ENCODE results near the gene CD79A.

CD79A gene

DNA sequence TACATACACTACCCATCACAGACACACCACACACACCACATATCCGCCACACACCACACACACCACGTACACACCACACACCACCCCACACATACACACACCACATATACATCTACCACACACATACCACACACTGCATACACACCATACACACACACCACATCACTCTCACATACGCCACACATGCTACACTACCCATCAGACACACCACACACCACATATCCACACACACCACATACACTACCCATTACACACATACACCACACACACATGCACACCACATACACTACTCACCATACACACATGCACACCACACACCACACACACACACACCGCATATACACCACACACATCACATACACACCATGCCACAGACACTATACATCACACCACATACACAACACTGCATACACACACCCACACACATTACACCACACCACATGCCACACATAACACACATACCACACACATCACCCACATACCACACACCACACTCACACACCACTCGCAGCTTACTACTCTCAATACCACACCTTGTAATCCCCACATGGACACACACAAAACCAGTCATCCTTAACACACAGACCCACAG, 41.7 kb downstream of the CD79A start:
- no peak for DNase-seq (ENCODE audit: low read depth in 2 of 2)

DNA sequence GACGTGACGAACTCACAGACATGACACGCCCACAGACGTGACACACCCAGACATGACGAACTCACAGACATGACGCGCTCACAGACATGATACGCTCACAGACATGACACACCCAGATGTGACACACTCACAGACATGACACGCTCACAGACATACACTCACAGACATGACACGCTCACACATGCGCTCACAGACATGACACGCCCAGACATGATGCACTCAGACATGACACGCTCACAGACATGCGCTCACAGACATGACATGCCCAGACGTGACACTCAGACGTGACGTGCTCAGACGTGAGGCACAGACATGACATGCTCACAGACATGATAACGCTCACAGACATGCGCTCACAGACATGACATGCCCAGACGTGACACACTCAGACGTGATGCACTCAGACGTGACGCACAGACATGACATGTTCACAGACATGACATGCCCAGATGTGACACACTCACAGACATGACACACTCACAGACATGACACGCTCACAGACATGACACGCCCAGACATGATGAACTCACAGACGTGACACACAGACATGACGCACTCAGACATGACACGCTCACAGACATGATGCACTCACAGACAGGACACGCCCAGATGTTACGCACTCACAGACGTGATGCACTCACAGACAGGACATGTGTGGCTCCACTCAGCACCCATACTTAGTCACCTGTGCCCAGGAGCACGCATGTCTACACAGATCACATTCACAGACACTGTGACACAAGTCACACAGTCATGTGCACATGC, 43.1 kb downstream of the CD79A start:
- no peak for DNase-seq (ENCODE audit: low read depth in 2 of 2)

DNA sequence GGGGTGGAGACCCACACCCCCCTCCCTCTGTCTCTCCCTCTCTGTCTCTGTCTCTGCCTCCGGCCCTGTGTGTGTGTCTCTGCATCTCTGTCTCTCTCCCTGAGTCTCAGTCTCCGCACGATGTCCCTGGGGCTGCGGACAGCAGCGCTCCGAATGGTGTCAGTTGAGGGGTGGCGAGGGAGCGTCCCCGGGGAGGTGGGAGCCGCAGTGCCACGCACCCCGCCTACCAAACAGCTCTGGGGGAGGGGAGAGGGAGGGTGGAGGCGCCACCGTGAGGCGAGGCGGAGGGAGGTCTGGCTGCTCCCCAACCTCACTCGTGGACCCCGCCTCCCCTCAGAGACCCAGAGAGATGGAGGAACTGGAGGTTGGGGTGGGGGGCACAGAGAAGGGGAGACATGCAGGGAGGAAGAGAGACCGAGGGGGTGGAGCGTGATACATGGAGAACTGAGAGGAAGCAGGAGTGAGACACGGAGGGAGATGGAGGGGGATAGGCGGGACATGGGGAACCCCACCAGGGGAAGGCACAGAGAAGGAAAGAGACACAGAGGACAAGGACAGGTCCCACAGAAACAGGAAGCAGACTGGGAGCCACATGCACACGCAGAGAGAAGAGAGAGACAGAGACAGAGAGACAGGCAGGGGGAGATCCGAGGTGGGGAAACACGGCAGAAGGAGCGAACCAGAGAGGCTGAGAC, 44.0 kb downstream of the CD79A start:
- no peak for DNase-seq (ENCODE audit: low read depth in 2 of 2)

DNA sequence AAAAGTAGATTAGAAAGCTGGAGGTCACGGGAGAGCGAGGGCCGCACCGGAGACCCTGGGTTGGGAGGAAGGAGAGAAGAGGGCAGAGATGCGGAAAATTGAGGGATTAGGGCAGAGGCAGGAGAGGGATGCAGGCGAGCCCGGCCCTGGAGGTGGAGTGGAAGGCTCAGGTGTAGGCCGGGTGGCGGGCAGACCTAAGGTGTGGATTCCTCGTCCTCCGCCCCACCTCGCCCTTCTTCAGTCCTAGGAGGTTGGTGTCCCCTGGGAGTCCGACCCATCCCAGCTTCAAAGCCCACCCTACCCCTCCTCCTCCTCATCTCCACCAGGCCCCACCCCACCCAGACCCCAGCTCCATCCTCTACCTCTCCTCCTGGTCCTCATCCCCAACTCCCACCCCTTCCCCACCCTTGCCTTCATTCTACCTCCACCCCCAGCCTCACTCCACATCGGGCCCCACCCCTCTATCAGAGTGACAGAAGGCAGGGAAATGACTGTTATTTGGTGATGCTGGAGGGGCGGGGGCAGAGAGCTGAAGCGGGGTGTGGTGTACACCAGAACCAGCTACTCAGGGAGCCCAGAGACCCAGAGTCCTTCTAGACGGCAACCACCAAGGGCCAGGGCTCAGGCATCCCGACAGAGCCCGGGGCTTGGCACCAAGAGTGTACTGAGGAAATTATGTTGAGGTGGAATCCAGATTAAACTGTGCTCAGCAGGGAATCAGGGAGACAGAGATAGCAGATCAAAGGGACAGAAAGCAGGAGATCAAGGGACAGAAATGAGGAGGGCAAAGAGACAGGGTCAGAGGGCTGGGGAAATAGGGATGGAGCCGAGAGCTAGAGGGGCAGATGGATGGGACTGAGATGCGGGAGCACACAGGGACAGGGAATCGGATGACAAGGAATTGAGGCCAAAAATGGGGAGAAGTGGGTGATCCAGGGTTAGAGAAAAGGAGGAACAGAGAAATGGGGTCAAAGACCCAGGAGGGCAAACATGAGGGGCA, 44.8 kb downstream of the CD79A start:
- DNase-seq (ENCODE audit: low read depth in 2 of 2) = no peak

DNA sequence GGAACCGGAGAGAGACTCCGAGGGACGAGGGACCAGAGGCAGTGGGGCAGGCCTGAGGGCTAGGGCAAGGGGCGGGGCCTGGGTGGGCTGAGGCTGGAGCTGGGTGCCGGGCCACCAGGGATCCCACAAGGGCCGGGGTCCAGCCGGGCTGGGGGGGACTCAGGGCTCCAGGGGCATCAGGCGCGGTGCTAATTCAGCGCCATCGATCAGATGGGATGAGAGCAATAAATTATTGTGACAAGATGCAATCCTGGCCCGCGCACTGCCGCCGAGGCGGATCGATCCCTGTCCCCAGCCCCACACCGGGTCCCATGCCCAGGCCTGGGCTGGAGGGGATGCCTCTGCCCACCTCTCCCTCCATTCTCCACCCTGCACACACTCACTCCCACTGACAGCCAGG, 45.5 kb downstream of the CD79A start:
- no peak for DNase-seq (ENCODE audit: low read depth in 2 of 2)

DNA sequence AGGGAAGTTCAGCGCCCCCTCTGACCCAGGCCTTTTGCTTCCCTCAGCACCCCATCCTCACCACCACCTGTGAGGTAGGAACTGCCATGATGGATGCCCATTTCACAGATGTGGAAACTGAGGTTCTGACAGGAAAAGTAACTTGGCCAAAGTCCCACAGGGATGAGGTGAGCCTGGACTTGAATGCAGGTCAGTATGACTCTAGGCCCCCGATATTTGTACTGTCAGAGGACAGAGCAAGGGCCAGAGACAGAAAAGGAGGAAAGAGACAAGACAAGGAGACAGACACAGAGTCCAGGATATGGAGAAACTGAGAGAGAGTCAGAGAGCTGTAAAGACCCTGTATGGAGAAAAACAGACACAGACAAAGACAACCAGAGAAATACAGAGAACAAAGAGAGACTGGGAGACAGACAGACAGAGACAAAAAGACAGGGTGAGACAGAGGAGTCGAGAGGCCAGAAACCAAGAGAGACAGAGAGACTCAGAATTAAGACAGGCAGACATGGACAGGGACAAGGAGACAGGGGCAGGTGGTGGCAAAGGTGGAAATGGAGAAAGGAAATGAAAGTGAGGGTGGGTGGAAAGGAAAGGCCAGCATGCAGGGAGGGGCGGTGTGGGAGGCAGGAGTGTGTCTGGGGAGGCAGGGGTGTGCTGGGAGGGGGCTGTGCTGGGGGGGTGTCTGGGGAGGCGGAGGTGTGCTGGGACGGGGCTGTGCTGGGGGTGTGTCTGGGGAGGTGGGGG, 46.1 kb downstream of the CD79A start:
- DNase-seq (ENCODE audit: low read depth in 2 of 2) = no peak

DNA sequence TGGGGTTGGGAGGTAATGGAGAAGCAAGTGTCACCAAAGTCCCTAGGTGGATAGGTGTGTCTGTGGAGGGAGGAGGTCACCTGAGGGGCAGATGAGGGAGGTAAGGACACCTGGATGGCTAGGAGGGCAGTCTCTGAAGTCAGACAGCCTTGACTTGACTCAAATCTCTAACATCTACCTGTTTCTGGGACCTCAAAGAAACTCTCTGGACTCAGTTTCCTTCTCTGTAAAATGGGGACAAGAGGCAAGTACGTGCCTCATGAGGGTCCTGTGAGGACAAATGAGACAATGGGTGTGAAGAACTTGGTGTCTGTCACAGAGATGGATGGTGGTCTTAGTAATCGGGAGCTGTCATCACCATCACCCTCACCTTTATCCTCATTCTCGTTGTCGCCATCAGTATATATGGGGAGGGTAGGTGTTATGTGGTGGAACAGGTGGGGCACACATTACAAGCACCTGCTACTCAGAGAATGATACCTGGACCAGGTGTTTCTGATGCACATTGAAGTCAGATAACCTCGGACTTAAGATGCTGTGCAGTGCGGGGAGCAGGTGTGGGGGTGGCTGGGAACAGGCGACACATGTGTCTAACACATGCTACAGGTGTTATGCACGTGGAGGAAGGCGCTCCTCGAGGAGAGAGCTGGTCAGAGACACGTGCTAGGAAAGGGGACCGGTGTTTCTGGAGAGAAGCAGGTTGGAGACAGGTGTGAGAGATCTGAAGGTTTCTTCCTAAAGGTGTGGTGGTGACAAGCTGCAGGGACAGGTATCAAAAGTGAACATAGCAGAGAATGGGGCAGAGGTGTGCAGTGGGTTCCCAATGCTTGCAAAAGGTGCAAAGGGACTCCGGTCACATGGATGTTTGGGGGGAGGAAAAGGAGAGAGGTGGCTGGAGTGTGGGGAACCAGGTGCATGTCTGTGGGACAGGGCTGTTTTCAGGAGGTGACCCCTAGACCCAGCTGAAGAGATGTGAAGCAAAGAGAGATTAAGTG, 47.4 kb downstream of the CD79A start:
- DNase-seq (ENCODE audit: low read depth in 2 of 2) = no peak

DNA sequence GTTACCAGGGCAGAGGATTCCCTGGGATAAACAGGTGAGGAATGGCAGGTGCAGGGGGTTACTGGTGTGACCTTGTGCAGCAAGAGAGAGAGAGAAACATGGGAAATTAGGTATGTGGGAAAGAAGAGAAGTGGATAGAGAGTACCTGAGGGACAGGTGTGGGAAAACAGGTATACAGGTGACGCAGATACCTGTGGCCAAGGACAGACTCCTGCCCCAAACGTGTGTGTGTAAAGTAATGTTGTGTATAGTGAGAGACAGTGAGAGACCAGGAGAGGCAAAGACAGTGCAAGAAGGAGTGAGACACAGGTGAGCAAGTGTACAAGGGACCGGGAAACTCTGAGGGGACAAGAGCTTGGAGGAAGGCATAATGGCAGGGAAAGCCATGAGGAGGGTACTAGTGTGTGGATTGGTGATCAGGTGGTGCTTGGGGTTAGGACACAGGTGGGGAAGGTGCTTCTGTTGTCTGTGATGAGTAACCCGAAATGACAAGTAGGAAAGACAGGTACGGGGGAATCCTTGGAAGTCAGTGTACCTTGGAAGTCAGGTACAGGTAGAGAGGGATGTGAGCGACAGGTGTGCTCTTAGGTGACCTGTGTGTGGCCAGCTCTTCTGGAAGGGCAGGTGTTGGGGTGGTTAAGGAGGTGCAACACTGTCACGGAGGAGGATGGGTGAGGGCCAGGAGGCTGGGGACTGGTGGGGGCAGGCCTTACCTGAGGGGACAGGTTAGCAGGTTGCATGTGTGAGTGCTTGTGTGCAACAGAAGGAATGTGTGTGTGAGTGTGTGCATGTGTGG, 48.3 kb downstream of the CD79A start:
- DNase-seq (ENCODE audit: low read depth in 2 of 2) = no peak

DNA sequence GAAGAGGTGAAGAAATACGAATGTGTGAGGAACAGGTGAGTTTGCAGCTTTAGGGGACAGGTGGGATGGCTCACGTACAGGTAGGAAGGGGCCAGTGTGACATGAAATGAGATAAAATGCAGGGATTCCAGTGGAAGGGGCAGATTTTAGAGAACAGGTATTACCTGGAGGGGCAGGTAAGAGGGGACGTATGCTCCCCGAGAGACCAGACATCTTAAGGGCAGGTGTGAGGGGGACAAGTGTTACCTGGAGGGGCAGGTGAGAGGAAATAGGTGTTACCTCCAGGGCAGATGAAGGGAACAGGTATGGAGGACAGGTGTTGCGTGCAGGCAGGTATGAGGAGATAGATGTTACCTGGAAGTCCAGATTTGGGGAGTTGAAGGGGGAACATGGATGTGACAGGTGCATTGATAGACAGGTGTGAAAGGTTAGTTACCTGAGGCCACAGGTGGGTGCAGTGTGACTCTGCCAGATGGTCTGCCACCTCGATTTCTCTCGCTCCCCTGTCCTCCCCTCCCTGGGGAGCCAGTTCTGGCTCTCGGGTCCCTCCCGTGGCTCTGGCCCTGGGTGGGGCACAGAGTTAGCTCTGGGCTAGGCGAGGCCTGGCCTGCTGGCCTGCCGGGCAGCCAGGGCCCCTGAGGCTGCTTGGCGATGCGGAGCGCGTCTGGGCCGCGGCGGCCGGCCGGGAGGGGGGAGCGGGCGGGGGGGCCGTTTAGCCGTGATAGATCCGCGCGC, 49.1 kb downstream of the CD79A start:
- no peak for DNase-seq (ENCODE audit: low read depth in 2 of 2)

DNA sequence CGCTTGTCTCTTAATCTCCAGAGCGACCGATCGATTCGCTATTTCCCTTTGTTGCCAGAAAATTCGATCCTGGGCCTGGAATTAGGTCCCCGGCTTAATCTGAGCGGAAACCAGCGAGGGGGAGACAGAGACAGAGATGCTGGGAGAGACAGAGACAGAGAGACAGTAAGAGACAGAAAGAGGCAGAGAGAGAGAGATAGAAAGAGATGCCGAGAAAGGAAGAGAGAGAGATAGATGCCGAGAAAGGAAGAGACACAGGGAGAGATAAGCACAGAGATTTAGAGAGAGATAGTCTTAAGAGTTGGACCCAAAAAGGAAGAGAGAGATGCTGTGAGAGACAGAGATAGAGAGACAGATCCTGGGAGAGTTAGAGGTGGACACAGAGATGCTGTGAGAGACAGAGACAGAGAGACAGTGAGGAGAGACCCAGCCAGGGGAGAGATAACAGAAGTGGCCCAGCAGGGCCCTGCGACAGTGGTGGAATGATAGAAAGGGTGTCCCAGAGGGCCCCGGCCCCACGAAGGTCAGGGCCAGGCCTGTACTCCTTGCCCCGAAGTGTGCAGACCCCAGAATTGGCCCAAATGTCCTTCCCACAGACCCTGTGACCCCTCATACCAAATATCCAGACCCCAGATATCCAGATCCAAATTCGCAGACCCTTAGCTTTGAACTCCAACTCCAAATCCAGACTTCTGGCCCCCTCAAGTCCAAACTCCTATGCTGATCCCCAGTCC, 49.9 kb downstream of the CD79A start:
- DNase-seq (ENCODE audit: low read depth in 2 of 2) = no peak

DNA sequence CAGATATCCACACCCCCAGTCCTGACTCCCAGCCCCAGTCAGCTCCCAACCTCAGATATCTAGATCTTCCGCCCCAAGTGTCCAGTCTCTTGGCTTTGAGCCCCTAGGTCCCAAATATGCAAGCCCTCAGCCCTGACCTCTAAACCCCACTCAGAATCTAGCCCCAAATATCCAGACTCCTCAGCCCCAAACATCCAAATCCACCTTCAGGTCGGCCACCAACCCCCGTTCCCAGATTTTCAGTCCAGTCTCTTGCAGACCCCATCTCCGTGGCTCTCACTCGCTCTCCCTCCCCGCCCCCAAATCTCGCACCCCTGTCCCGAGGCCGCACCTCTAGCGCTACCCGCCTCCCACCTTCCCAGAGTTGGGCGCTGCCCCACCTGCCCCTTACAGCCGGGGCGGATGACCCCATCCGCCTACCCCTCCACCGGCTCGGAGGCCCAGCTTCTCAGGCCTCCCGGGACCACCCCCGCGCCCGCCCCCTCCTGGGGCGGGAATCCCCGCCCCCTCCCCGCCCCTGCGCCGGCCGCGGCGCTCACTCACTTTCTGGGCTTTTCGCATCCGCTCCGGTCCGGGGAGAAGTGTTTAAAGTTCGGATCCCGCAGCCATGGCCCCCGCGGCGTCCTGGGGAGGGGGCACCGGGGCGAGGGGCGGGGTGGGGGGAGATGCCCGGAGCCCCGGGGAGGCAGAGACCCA, 50.6 kb downstream of the CD79A start:
- DNase-seq (ENCODE audit: low read depth in 2 of 2) = no peak

DNA sequence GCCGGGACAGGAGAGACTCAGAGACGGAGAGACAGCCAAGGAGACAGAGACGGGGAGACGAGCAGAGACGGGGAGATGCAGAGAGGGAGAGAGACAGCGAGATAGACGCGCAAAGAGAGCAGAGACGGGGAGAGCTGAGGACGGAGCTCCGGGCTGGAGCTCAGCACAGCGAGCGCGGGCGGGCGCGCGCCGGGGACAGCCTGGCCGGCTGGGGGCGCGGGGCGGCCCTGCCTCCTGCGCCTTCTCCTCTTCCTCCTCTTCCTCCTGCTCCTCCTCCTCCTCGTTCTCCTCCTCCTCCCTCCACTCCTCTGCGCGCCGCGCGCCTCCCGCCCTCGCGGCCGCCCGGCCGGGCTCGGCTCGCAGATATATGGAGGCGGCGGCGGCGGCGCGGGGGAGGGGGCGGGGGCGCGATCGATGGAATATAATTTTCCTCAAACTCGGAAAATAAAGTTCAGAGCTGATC, 51.2 kb downstream of the CD79A start, which contains the start of gene ERFL:
ERFL (minus strand) TSS at position 229 of the 463 bp plus-strand sequence. CDS start 15,530 bp downstream, outside the sequence.
- no peak for DNase-seq (ENCODE audit: low read depth in 2 of 2)

DNA sequence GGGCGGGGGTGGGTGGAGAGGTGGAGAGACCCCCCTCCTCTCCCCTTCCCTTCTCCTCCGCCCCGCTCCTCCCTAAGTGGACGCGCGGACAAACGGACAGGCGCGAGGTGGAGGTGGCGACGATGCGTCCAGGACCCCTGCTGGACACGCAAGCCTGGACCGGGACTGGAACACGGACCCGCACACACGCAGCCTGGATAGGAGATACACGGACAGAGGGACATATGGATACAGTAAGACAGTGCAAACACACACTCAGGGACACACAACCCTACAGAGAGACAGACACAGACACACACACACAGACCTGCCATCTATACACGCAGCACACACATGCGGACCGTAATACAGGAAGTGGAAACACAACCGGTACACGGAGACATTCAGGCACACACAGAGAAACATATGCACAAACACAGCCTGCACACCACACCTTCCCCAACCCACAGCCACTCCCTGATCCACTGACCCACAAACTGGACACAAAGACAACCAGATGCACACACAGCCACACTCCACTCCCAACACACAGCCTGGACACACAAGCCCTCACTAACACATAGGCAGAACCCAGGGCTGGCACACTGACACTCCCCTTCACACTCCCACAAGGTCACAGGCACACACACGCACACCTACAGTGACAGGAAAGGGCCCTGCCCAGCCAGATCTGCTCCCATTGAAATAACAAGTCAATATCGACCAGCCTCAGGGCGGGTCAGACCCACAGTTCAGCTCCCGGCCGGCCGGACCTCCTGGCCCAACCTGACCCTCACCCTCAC, 51.9 kb downstream of the CD79A start:
- no peak for DNase-seq (ENCODE audit: low read depth in 2 of 2)

DNA sequence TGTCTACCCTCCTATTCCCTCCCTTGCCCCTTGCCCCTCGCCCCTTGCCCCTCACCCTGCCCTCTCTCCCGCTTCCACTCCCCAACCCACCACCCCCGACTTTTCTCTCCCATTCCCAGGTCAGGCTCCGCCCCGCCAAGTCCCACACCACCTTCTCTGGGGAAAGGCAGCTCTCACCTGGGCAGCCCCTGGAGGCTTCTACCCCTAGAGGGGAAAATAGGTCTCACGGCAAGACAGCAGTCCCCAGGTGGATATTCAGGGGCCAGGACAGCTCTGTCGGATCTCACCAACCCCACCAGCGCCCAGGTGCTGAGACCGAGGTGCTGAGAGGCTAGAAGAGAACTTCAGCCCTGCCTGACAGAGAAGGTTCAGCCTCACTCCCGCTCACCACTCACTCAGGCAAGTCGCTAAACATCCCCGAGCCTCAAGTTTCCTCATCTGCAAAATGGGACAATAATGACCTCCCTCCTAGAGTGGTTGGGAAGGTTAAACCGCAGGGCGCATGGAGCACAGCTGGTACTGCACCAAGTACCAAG, 52.5 kb downstream of the CD79A start:
- no peak for DNase-seq (ENCODE audit: low read depth in 2 of 2)

DNA sequence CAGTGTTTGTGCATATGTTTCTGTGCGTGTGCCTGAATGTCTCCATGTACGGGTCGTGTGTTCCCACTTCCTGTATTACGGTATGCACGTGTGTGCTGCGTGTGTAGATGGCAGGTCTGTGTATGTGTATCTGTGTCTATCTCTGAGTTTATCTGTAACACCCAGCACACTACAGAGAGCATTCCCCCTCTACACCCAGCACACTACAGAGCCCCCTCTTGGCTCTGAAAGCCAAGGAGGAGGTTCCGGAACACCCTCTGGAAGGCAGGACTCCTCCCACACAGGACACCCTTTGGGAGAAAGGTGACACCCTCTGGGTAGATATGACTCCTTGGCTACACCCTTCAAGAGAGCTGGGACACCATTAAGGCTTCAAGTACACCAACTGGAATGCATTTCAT, 53.2 kb downstream of the CD79A start:
- DNase-seq (ENCODE audit: low read depth in 2 of 2) = no peak

All from stimulated activated CD4-positive, alpha-beta T cell treated with anti-CD3 and anti-CD28 coated beads, Interleukin-1b, Interleukin-23, amount 100 ng/mL, for 4 hours (primary cell).